Fibroblast of lung (primary cell): Measurements from ENCODE around the gene CPM. TPM values are rescaled to one million over a fixed set of nuclear protein-coding genes. Genes with fewer than 3 reads are reported as not detected.

Source experiments
- DNase-seq, 2 donors: peaks; one replicate each; pipeline versions ENCODE4 v3.0.0 to v3.0.0-alpha.2; 2010; ENCODE audit warnings: low read depth in 2 of 2
- H2AFZ ChIP-seq: 2 replicates; pipeline ENCODE4 v1.5.1; 2012; ENCODE audit warnings: low read length, control low read depth, inconsistent platforms
- H3K27ac ChIP-seq: 2 replicates; pipeline ENCODE4 v1.5.1; 2011; ENCODE audit warnings: low read length, control low read depth; ENCODE audit not compliant: insufficient read depth
- H3K27me3 ChIP-seq: 2 replicates; pipeline ENCODE4 v1.5.1; 2011; ENCODE audit warnings: mild to moderate bottlenecking, low read length; ENCODE audit not compliant: control insufficient read depth, insufficient read depth
- H3K36me3 ChIP-seq: 2 replicates; pipeline ENCODE4 v1.5.1; 2011; ENCODE audit warnings: low read length; ENCODE audit not compliant: control insufficient read depth, insufficient read depth
- H3K4me1 ChIP-seq: 2 replicates; pipeline ENCODE4 v1.5.1; 2011; ENCODE audit warnings: low read length; ENCODE audit not compliant: control insufficient read depth, insufficient read depth; ENCODE audit errors: extremely low read depth
- H3K4me2 ChIP-seq: 2 replicates; pipeline ENCODE4 v1.5.1; 2011; ENCODE audit warnings: low read length, control low read depth; ENCODE audit not compliant: insufficient read depth; ENCODE audit errors: extremely low read depth
- H3K4me3 ChIP-seq, 4 experiments: fragments of 200-600 bp in 1 of 4; sonication (generic) in 1 of 4; replicated peaks in 1 of 4; 2 replicates each; pipeline ENCODE4 v1.5.1; 2011 to 2016; ENCODE audit warnings: low read length in 4 of 4, low read depth in 3 of 4, mild to moderate bottlenecking in 3 of 4, control low read depth in 2 of 4, inconsistent platforms in 1 of 4, mixed read lengths in 1 of 4; ENCODE audit not compliant: insufficient read depth in 1 of 4; ENCODE audit errors: control extremely low read depth in 1 of 4
- H3K79me2 ChIP-seq: 2 replicates; pipeline ENCODE4 v1.5.1; 2012; ENCODE audit warnings: mild to moderate bottlenecking, low read length, inconsistent platforms; ENCODE audit not compliant: control insufficient read depth, insufficient read depth
- H3K9ac ChIP-seq: 2 replicates; pipeline ENCODE4 v1.5.1; 2011; ENCODE audit warnings: mild to moderate bottlenecking, low read length, control low read depth; ENCODE audit not compliant: insufficient read depth
- H3K9me3 ChIP-seq: 2 replicates; pipeline ENCODE4 v1.5.1; 2012; ENCODE audit warnings: low read depth, low read length; ENCODE audit not compliant: control insufficient read depth, insufficient read depth
- H4K20me1 ChIP-seq: 2 replicates; pipeline ENCODE4 v1.5.1; 2011; ENCODE audit warnings: low read length; ENCODE audit not compliant: control insufficient read depth, insufficient read depth; ENCODE audit errors: extremely low read depth
- EZH2 ChIP-seq: IDR thresholded peaks from 2 replicates; pipeline ENCODE4 v1.5.1; 2012; ENCODE audit warnings: low read length, control low read depth, mild to moderate bottlenecking; ENCODE audit errors: missing control alignments
- polyA plus RNA-seq, 2 donors: library from polyadenylated mRNA; depleted of rRNA in 1 of 2; stranded (reverse) in 1 of 2; unstranded in 1 of 2; fragments of >200 nt; gene quantifications; 2 replicates each; pipeline ENCODE4 v1.2.1, GENCODE V29; 2011 to 2012; ENCODE audit warnings: missing spikeins in 1 of 2
- total RNA-seq: library from RNA; depleted of rRNA; stranded (reverse); fragments of >200 nt; gene quantifications from 2 replicates; pipeline ENCODE4 v1.2.1, GENCODE V29; 2014
- TF ChIP-seq, protein P1 (sequence below), 2 donors: IDR thresholded peaks in 1 of 2; conservative IDR thresholded peaks in 1 of 2; 1 replicate in 1 of 2; 2 replicates in 1 of 2; pipeline ENCODE4 v1.5.1; 2011 to 2012; ENCODE audit warnings: low read length in 2 of 2, control low read depth in 1 of 2, inconsistent platforms in 1 of 2, low read depth in 1 of 2, mild to moderate bottlenecking in 1 of 2

The CPM gene
- total and polyA plus RNA-seq, 2 donors (not counting 1 experiment from before 2014, with no cell fraction given) = 5.3 to 23.5 TPM

DNA sequence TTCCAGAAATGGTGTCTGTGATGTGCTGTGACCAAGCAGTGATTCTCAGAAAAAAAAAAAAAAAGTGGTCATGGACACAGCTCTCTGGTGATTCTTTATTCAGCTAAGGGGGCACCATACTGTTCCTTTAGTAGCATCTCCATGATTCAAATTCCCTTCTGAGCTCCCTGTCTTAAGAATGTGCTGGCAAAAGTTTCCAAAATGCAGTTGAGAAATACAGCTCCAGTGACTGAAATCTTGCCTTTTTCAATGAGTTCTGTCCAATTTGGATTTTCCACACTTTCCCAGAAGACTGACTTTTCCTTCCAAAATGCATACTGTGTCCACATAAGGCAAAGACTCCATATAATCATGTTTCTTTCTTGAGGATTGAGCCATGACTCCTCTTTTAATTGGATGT is 24.3 kb upstream of the CPM start:
- Histone ChIP-seq H3K9ac (no peak overlapping the region), H3K4me2 (no peak overlapping the region)
- no peak for DNase-seq

DNA sequence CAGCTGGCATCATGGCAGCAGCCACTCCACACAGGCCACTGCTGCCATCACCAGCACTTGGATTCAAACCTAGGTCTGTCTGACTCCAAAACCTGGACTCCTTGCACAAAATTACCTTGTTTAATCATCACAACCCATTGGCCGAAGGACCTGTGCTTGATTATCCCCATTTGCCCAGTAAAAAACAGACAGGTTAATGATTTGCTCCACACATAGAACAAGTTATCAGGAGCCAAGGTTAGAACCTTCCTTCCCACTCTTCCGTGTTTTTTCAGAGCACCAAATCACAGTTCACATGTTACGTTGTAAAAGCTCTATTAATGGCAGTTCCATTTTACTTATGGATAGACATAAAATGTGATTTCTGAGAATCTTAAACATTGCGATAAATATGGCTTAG is 23.5 kb upstream of the CPM start:
- Histone ChIP-seq H3K27ac (no peak overlapping the region), H3K36me3 (no peaks in the 10 kb centered on the region), H3K79me2 (no peaks in the 10 kb centered on the region), H3K9ac (no peak overlapping the region), H3K27me3 (no peaks in the 10 kb centered on the region), H3K4me3 (no peak overlapping the region), H3K9me3 (no peaks in the 10 kb centered on the region), H3K4me2 (no peak overlapping the region), H3K4me1 (peaks cover 7% of the 10 kb centered on the region), H2AFZ (no peak overlapping the region), H4K20me1 (no peaks in the 10 kb centered on the region)
- TF ChIP-seq EZH2 = no peak
- TF ChIP-seq, protein P1, sequence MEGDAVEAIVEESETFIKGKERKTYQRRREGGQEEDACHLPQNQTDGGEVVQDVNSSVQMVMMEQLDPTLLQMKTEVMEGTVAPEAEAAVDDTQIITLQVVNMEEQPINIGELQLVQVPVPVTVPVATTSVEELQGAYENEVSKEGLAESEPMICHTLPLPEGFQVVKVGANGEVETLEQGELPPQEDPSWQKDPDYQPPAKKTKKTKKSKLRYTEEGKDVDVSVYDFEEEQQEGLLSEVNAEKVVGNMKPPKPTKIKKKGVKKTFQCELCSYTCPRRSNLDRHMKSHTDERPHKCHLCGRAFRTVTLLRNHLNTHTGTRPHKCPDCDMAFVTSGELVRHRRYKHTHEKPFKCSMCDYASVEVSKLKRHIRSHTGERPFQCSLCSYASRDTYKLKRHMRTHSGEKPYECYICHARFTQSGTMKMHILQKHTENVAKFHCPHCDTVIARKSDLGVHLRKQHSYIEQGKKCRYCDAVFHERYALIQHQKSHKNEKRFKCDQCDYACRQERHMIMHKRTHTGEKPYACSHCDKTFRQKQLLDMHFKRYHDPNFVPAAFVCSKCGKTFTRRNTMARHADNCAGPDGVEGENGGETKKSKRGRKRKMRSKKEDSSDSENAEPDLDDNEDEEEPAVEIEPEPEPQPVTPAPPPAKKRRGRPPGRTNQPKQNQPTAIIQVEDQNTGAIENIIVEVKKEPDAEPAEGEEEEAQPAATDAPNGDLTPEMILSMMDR (conservative IDR thresholded peaks at IDR 0.05 in 1 of 2, IDR thresholded peaks at IDR 0.05 in 1 of 2; ENCODE audit: low read depth in 1 of 2, low read length in 2 of 2) = no peak
- no peak for DNase-seq

More for the DNA sequence above, 24.3 kb upstream of the CPM start:
- Histone ChIP-seq H3K9me3 (no peaks in the 10 kb centered on the region), H4K20me1 (no peaks in the 10 kb centered on the region), H3K27me3 (no peaks in the 10 kb centered on the region), H3K36me3 (no peaks in the 10 kb centered on the region), H3K4me1 (peaks cover 7% of the 10 kb centered on the region), H2AFZ (no peak overlapping the region), H3K4me3 (no peak overlapping the region), H3K79me2 (no peaks in the 10 kb centered on the region), H3K27ac (no peak overlapping the region)
- no peak for TF ChIP-seq EZH2
- TF ChIP-seq, protein P1 (conservative IDR thresholded peaks at IDR 0.05 in 1 of 2, IDR thresholded peaks at IDR 0.05 in 1 of 2; ENCODE audit: low read depth in 1 of 2, low read length in 2 of 2) = no peak

DNA sequence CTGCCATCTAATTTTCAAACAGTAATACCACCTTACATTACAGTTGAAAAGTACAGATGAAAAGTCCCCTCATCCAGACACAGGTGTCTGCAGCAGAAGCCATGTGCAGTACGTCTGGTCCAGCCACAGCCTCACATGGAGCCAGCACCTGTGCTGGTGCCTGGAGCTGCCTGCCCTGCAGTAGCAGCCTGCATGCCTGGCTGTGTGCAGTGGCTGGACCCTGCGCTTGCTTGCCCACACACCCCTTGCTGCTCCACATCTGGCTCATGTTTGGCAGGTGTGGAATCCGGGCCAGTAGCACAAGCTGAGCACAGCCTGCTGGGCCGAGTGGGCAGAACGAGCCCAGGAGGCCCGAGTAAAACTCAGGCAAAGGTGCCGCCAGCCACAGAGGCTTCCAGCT is 21.8 kb upstream of the CPM start:
- TF ChIP-seq EZH2 = no peak
- TF ChIP-seq, protein P1 (conservative IDR thresholded peaks at IDR 0.05 in 1 of 2, IDR thresholded peaks at IDR 0.05 in 1 of 2; ENCODE audit: low read depth in 1 of 2, low read length in 2 of 2) = no peak
- Histone ChIP-seq H3K79me2 (no peaks in the 10 kb centered on the region), H3K9ac (no peak overlapping the region), H4K20me1 (no peaks in the 10 kb centered on the region), H3K9me3 (no peaks in the 10 kb centered on the region), H3K4me3 (no peak overlapping the region), H2AFZ (no peak overlapping the region), H3K36me3 (no peaks in the 10 kb centered on the region), H3K4me2 (no peak overlapping the region), H3K27ac (no peak overlapping the region), H3K27me3 (no peaks in the 10 kb centered on the region), H3K4me1 (peaks cover 7% of the 10 kb centered on the region)
- no peak for DNase-seq
